CD14-positive monocyte (primary cell): ENCODE results near the gene OSTC. TPM values are rescaled to one million over a fixed set of nuclear protein-coding genes. Genes with fewer than 3 reads are reported as not detected.

Source experiments
- DNase-seq, 3 donors: peaks; one replicate each; pipeline ENCODE4 v3.0.0-alpha.2; 2011 to 2022
- H2AFZ ChIP-seq: 2 replicates; pipeline ENCODE4 v1.6.0; 2012; ENCODE audit warnings: mild to moderate bottlenecking, low read depth, low read length, inconsistent platforms; ENCODE audit not compliant: insufficient read depth, poor library complexity, severe bottlenecking
- H3K27ac ChIP-seq, 2 donors: 1 replicate in 1 of 2; 2 replicates in 1 of 2; pipeline ENCODE4 v1.5.1; 2012 to 2013; ENCODE audit warnings: low read length in 2 of 2, control low read depth in 1 of 2, inconsistent platforms in 1 of 2, low read depth in 1 of 2, mild to moderate bottlenecking in 1 of 2
- H3K27me3 ChIP-seq, 2 donors: one replicate each; pipeline versions ENCODE4 v1.6.0 to v1.6.1; 2011 to 2013; ENCODE audit warnings: low read length in 2 of 2; ENCODE audit not compliant: control insufficient read depth in 2 of 2, insufficient read depth in 2 of 2
- H3K36me3 ChIP-seq, 2 donors: replicated peaks in 1 of 2; 1 replicate in 1 of 2; 2 replicates in 1 of 2; pipeline versions ENCODE4 v1.5.1 to v1.6.1; 2012 to 2013; ENCODE audit warnings: low read length in 2 of 2, control low read depth in 1 of 2, inconsistent platforms in 1 of 2, mild to moderate bottlenecking in 1 of 2; ENCODE audit not compliant: insufficient read depth in 2 of 2, control insufficient read depth in 1 of 2
- H3K4me1 ChIP-seq, 2 donors: 1 replicate in 1 of 2; 2 replicates in 1 of 2; pipeline versions ENCODE4 v1.5.1 to v1.6.1; 2012 to 2013; ENCODE audit warnings: low read length in 2 of 2, control low read depth in 1 of 2, inconsistent platforms in 1 of 2, mild to moderate bottlenecking in 1 of 2, moderate library complexity in 1 of 2; ENCODE audit not compliant: insufficient read depth in 2 of 2, control insufficient read depth in 1 of 2
- H3K4me2 ChIP-seq: replicated peaks from 2 replicates; pipeline ENCODE3; 2012; ENCODE audit warnings: low read length, moderate library complexity, mild to moderate bottlenecking; ENCODE audit not compliant: poor library complexity, severe bottlenecking; ENCODE audit errors: extremely low read depth
- H3K4me3 ChIP-seq, 3 experiments: fragments of 200-600 bp in 1 of 3; sonication (generic) in 1 of 3; replicated peaks in 1 of 3; 1 replicate in 2 of 3; 2 replicates in 1 of 3; pipeline ENCODE4 v1.5.1; 2011 to 2013; ENCODE audit warnings: low read length in 3 of 3, mild to moderate bottlenecking in 3 of 3, control low read depth in 2 of 3, low read depth in 2 of 3, inconsistent platforms in 1 of 3, moderate library complexity in 1 of 3
- H3K79me2 ChIP-seq: 2 replicates; pipeline ENCODE4 v1.6.0; 2012; ENCODE audit warnings: mild to moderate bottlenecking, control low read depth, inconsistent platforms, low read length, moderate library complexity; ENCODE audit not compliant: insufficient read depth
- H3K9ac ChIP-seq: 2 replicates; pipeline ENCODE4 v1.6.0; 2017; ENCODE audit warnings: low read length, mild to moderate bottlenecking; ENCODE audit not compliant: insufficient read depth, poor library complexity, severe bottlenecking
- H3K9me3 ChIP-seq, 2 donors: replicated peaks in 1 of 2; 1 replicate in 1 of 2; 2 replicates in 1 of 2; pipeline versions ENCODE4 v1.5.1 to v1.6.1; 2012 to 2013; ENCODE audit warnings: low read length in 2 of 2, control low read depth in 1 of 2; ENCODE audit not compliant: control insufficient read depth in 1 of 2, insufficient read depth in 1 of 2
- H4K20me1 ChIP-seq: 2 replicates; pipeline ENCODE4 v1.6.0; 2012; ENCODE audit warnings: mild to moderate bottlenecking, low read length, control low read depth, moderate library complexity; ENCODE audit not compliant: insufficient read depth
- H3K27ac Mint-ChIP-seq, 7 donors: one replicate each; pipeline ENCODE4 v1.8.0; 2020; ENCODE audit warnings: mild to moderate bottlenecking in 7 of 7, mixed read lengths in 7 of 7, moderate library complexity in 6 of 7, inconsistent platforms in 2 of 7
- H3K27me3 Mint-ChIP-seq, 3 donors: one replicate each; pipeline ENCODE4 v1.8.0; 2021 to 2022; ENCODE audit warnings: low read depth in 3 of 3, mild to moderate bottlenecking in 3 of 3, mixed read lengths in 3 of 3, moderate library complexity in 3 of 3, inconsistent platforms in 1 of 3
- H3K36me3 Mint-ChIP-seq, 2 donors: one replicate each; pipeline ENCODE4 v1.8.0; 2020; ENCODE audit warnings: mixed read lengths in 2 of 2, inconsistent platforms in 1 of 2, mild to moderate bottlenecking in 1 of 2
- H3K4me1 Mint-ChIP-seq: one replicate; pipeline ENCODE4 v1.8.0; 2020; ENCODE audit warnings: mild to moderate bottlenecking, mixed read lengths
- H3K4me3 Mint-ChIP-seq, 2 donors: one replicate each; pipeline ENCODE4 v1.8.0; 2020; ENCODE audit warnings: mild to moderate bottlenecking in 2 of 2, mixed read lengths in 2 of 2, moderate library complexity in 1 of 2
- H3K9me3 Mint-ChIP-seq, 7 donors: one replicate each; pipeline ENCODE4 v1.8.0; 2020 to 2022; ENCODE audit warnings: mixed read lengths in 7 of 7, mild to moderate bottlenecking in 6 of 7, moderate library complexity in 6 of 7, inconsistent platforms in 2 of 7
- CTCF ChIP-seq: fragments of 200-600 bp; IDR thresholded peaks from one replicate; pipeline ENCODE4 v1.8.0; 2022; ENCODE audit warnings: antibody characterized with exemption, mild to moderate bottlenecking
- WGBS: methylation state at CpG from one replicate; pipeline ENCODE4 v1.1.5; 2013; ENCODE audit warnings: missing lambda C conversion rate; ENCODE audit not compliant: insufficient coverage; 5-methylcytosine and 5-hydroxymethylcytosine counted together
- intact Hi-C, 2 donors: fragments of 100-400 bp; cut with micrococcal nuclease; formaldehyde crosslinking; loops; one replicate each; pipeline versions ENCODE4 v1.15.0 to v1.15.1; 2023
- polyA plus RNA-seq, 3 donors: library from polyadenylated mRNA; depleted of rRNA in 1 of 3; unstranded in 2 of 3; stranded (reverse) in 1 of 3; fragments of 300-500 nt in 2 of 3; fragments of >200 nt in 1 of 3; fragmentation: Illumina TruSeq in 2 of 3; gene quantifications; 1 replicate in 2 of 3; 2 replicates in 1 of 3; pipeline ENCODE4 v1.2.3, GENCODE V29; 2012 to 2021

OSTC gene
- polyA plus RNA-seq, 3 donors: 68.5 to 156 (median 149) TPM

GRCh38 chr4:108693819-108694218 is 43.4 kb downstream of the OSTC start:
- intact Hi-C loops: no loop called here
- Histone ChIP-seq H3K27me3 (no peaks in the 10 kb centered on the region), H2AFZ (no peak overlapping the region), H3K9ac (no peak overlapping the region), H3K4me2 (no peak overlapping the region), H3K79me2 (no peaks in the 10 kb centered on the region), H3K27ac (no peak overlapping the region), H3K36me3 (no peaks in the 10 kb centered on the region), H3K9me3 (no peaks in the 10 kb centered on the region), H3K4me1 (no peaks in the 10 kb centered on the region), H3K4me3 (no peak overlapping the region), H4K20me1 (no peaks in the 10 kb centered on the region)
- H3K4me3 Mint-ChIP-seq: no peak overlapping the region
- H3K4me1 Mint-ChIP-seq: no peaks in the 10 kb centered on the region
- no peak for DNase-seq
- no peaks in the 10 kb centered on the region for H3K36me3 Mint-ChIP-seq
- no peak for TF ChIP-seq CTCF
- 100% methylated on average over 1 of the region's 3 CpGs for WGBS
- H3K9me3 Mint-ChIP-seq: peaks cover 0 to 2% (median 0%) of the 10 kb centered on the region in 7 donors
- peaks cover 2 to 11% (median 5%) of the 10 kb centered on the region in 3 donors for H3K27me3 Mint-ChIP-seq
- no peak overlapping the region for H3K27ac Mint-ChIP-seq

DNA sequence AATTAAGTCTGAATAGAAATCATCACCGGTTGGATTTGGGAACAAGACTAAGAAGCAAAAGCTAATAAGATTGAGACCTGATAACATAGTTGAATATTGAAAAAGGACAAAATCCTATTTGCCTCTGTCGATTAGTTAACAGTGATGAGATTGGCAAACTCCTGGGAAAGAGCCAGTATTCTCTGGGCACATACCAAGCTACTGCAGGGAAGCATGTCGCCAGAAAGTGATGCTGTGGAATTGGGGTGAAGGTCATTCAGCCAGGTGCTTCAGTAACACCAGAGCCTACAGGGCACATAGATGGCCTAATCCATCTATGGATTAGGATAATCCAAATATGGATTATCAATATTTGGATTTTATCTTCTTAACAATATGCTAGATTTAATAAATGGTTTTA is 44.0 kb downstream of the OSTC start:
- H3K4me1 Mint-ChIP-seq: no peaks in the 10 kb centered on the region
- no peak for TF ChIP-seq CTCF
- Histone ChIP-seq H3K27me3 (peaks cover 0 to 2% of the 10 kb centered on the region in 2 donors), H2AFZ (no peak overlapping the region), H3K4me2 (no peak overlapping the region), H3K4me3 (no peak overlapping the region), H3K9ac (no peak overlapping the region), H3K79me2 (no peaks in the 10 kb centered on the region), H3K4me1 (no peaks in the 10 kb centered on the region), H3K36me3 (no peaks in the 10 kb centered on the region), H3K9me3 (no peaks in the 10 kb centered on the region), H3K27ac (no peak overlapping the region), H4K20me1 (no peaks in the 10 kb centered on the region)
- no peak for DNase-seq
- intact Hi-C loops: no loop called here
- 100% methylated on average over 3 of the region's 3 CpGs for WGBS
- H3K27me3 Mint-ChIP-seq: peaks cover 2 to 11% (median 5%) of the 10 kb centered on the region in 3 donors
- no peak overlapping the region for H3K27ac Mint-ChIP-seq
- H3K36me3 Mint-ChIP-seq: no peaks in the 10 kb centered on the region
- H3K4me3 Mint-ChIP-seq: no peak overlapping the region
- peaks cover 0 to 2% (median 0%) of the 10 kb centered on the region in 7 donors for H3K9me3 Mint-ChIP-seq
